Neutrophil (primary cell): ENCODE measurements around the gene SPINK6.

Experiments used
- H3K27ac ChIP-seq: fragments of 200-600 bp; sonication (generic); 2 replicates; pipeline ENCODE4 v1.5.1; 2016; ENCODE audit warnings: mild to moderate bottlenecking, moderate library complexity
- H3K27me3 ChIP-seq: fragments of 200-600 bp; sonication (generic); 2 replicates; pipeline ENCODE4 v1.6.0; 2016; ENCODE audit warnings: mild to moderate bottlenecking
- H3K36me3 ChIP-seq: fragments of 200-600 bp; sonication (generic); 2 replicates; pipeline ENCODE4 v1.5.1; 2017
- H3K4me1 ChIP-seq, 2 experiments: fragments of 200-600 bp in 1 of 2; sonication (generic) in 1 of 2; 1 replicate in 1 of 2; 2 replicates in 1 of 2; pipeline versions ENCODE4 v1.5.1 to v1.6.1; 2013 to 2016; ENCODE audit warnings: low read depth in 1 of 2, low read length in 1 of 2, mild to moderate bottlenecking in 1 of 2, moderate library complexity in 1 of 2; ENCODE audit not compliant: control insufficient read depth in 1 of 2, insufficient read depth in 1 of 2
- H3K4me3 ChIP-seq, 2 experiments: fragments of 200-600 bp in 1 of 2; sonication (generic) in 1 of 2; 1 replicate in 1 of 2; 2 replicates in 1 of 2; pipeline ENCODE4 v1.5.1; 2013 to 2016; ENCODE audit warnings: low read depth in 1 of 2, low read length in 1 of 2, mild to moderate bottlenecking in 1 of 2, moderate library complexity in 1 of 2
- H3K9me3 ChIP-seq: fragments of 200-600 bp; sonication (generic); 2 replicates; pipeline ENCODE4 v1.5.1; 2016
- CTCF ChIP-seq: fragments of 200-600 bp; sonication (generic); IDR thresholded peaks from 2 replicates; pipeline ENCODE4 v1.5.1; 2016; ENCODE audit warnings: antibody characterized with exemption

SPINK6 gene, protein sequence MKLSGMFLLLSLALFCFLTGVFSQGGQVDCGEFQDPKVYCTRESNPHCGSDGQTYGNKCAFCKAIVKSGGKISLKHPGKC

DNA sequence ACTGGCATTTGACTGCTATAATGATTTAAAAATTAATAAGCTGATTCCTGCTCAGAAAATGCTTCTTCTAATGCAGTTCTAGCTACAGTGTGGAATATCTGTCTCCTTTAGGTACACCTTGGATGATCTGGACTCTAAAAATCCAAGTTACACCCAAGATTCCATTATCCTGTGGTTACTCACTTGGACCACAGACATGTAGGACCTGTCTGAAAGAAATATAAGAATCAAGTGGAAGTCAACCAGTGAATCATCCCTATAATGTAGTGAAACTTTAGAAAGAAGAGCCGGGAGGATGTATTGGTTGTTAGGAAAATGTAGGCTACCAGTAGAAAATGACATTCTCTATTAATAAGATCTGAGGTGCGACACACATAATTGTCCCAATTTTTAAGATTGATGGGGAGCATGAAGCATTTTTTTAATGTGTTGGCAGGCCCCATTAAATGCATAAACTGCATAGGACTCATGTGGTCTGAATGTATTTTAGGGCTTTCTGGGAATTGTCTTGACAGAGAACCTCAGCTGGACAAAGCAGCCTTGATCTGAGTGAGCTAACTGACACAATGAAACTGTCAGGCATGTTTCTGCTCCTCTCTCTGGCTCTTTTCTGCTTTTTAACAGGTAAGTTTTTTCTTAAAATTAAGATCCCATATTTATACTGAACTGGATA, at the start of gene SPINK6:
Gene SPINK6, plus strand, starts transcription at position 512 of the 673 bp plus-strand sequence. Its CDS starts 55 bp downstream, at position 567.
- Histone ChIP-seq H3K27ac (peak within 1 kb of the TSS; percentile 84), H3K4me1 (peaks cover 9 to 18% of the 10 kb centered on the region in 2 experiments), H3K36me3 (no peaks in the 10 kb centered on the region), H3K4me3 (peak within 1 kb of the TSS in 1 of 2 experiments; percentile 45), H3K9me3 (no peaks in the 10 kb centered on the region), H3K27me3 (no peaks in the 10 kb centered on the region)
- TF ChIP-seq CTCF: no peak

- no peak overlapping the region for H3K4me3 ChIP-seq
- TF ChIP-seq CTCF: no peak
- H3K4me1 ChIP-seq: no peaks in the 10 kb centered on the region
- no peaks in the 10 kb centered on the region for H3K27me3 ChIP-seq
- no peaks in the 10 kb centered on the region for H3K36me3 ChIP-seq
- H3K9me3 ChIP-seq: no peaks in the 10 kb centered on the region
- no peak overlapping the region for H3K27ac ChIP-seq
Measured at GRCh38 chr5:148156609-148157008, 46.2 kb upstream of the SPINK6 start.

DNA sequence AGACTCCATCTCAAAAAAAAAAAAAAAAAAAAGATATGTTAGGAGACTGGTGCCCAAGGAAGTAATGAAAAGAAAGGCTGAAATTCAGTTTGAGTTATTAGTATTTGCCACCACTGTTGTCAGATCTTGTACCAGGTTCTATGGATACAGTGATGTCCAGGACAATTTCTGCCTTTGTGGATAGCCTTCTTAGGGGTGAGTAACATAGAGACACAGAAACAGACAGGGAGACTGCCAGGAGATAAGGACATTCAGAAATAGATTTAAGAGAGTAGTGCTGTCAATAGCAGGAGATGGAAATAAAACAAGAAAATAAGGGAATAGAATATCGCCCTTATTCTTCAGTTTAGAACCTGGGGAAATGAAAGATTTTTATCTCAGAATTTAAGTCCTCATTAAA, 40.8 kb upstream of the SPINK6 start:
- H3K27ac ChIP-seq: no peak overlapping the region
- no peaks in the 10 kb centered on the region for H3K4me1 ChIP-seq
- H3K27me3 ChIP-seq: no peaks in the 10 kb centered on the region
- no peaks in the 10 kb centered on the region for H3K36me3 ChIP-seq
- H3K4me3 ChIP-seq: no peak overlapping the region
- H3K9me3 ChIP-seq: no peaks in the 10 kb centered on the region
- TF ChIP-seq CTCF: no peak

GRCh38 chr5:148163345-148163744, 39.5 kb upstream of the SPINK6 start:
- no peak for TF ChIP-seq CTCF
- H3K9me3 ChIP-seq: no peaks in the 10 kb centered on the region
- no peaks in the 10 kb centered on the region for H3K36me3 ChIP-seq
- H3K4me3 ChIP-seq: no peak overlapping the region
- H3K27me3 ChIP-seq: no peaks in the 10 kb centered on the region
- no peak overlapping the region for H3K27ac ChIP-seq
- H3K4me1 ChIP-seq: no peaks in the 10 kb centered on the region

DNA sequence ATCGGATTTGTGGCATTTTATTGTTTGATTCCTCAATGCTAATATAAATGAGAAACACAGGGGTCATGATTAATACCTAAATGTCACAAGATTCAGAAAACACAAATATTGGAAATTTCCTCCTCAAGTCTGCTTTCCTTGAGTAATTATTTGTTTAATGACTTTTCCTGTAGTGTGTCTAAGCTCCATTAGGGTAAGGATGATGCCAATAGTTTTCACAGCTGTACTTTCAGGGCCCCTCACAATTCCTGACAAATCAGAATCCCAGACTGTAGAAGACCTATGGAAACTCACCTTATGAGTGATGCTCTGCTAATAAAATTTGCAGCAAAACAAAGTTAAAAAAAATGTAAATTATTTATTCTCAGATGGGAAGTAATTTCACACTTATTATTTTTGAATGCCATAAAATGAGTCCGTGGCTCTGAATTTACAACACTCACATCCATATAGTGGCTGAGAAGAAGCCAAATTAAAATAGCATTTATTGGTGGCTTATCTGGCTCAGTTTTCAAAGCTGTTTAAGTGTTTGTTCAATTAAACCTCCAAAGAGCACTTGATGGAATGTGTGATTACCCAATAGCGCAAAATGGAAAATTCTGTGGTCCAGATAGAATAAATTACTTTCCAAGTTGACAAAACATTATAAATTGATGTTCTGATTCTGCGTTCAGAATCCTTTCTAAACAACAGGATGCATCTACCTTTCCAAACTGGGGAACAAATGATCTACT, 36.1 kb upstream of the SPINK6 start:
- TF ChIP-seq CTCF: no peak
- Histone ChIP-seq H3K27me3 (no peaks in the 10 kb centered on the region), H3K9me3 (no peaks in the 10 kb centered on the region), H3K4me1 (no peaks in the 10 kb centered on the region), H3K27ac (no peak overlapping the region), H3K36me3 (no peaks in the 10 kb centered on the region), H3K4me3 (no peak overlapping the region)
